WERI-Rb-1 (cell line): ENCODE data around the gene SPACA7.

Experiments used
- DNase-seq: peaks from one replicate; pipeline ENCODE4 v3.0.0-alpha.2; 2020
- H3K27ac ChIP-seq: fragments of 250-450 bp; sonication (Bioruptor Pico); 2 replicates; pipeline ENCODE4 v1.5.1; 2020; ENCODE audit warnings: mild to moderate bottlenecking, moderate library complexity
- H3K27me3 ChIP-seq: fragments of 250-450 bp; sonication (Bioruptor Pico); 2 replicates; pipeline ENCODE4 v1.5.1; 2021; ENCODE audit warnings: mild to moderate bottlenecking, low read depth, moderate library complexity; ENCODE audit not compliant: insufficient read depth, severe bottlenecking
- H3K36me3 ChIP-seq: fragments of 250-450 bp; sonication (Bioruptor Pico); 2 replicates; pipeline ENCODE4 v1.5.1; 2020; ENCODE audit warnings: mild to moderate bottlenecking, moderate library complexity
- H3K4me3 ChIP-seq: 2 replicates; pipeline ENCODE4 v1.5.1; 2011; ENCODE audit warnings: low read depth, mild to moderate bottlenecking, control low read depth, low read length
- H3K9me3 ChIP-seq: fragments of 250-450 bp; sonication (Bioruptor Pico); 2 replicates; pipeline ENCODE4 v1.5.1; 2021; ENCODE audit warnings: mild to moderate bottlenecking, moderate library complexity; ENCODE audit not compliant: severe bottlenecking
- TF ChIP-seq, protein P1 (sequence below): IDR thresholded peaks from 2 replicates; pipeline ENCODE4 v1.5.1; 2011; ENCODE audit warnings: low read depth, mild to moderate bottlenecking, control low read depth, inconsistent platforms, low read length

Gene SPACA7

GRCh38 chr13:112450904-112451240, 74.7 kb downstream of the SPACA7 start:
- peaks cover 96% of the 10 kb centered on the region for H3K27me3 ChIP-seq
- H3K4me3 ChIP-seq: no peak overlapping the region
- H3K36me3 ChIP-seq: no peaks in the 10 kb centered on the region
- no peaks in the 10 kb centered on the region for H3K9me3 ChIP-seq
- H3K27ac ChIP-seq: no peak overlapping the region
- TF ChIP-seq, protein P1, sequence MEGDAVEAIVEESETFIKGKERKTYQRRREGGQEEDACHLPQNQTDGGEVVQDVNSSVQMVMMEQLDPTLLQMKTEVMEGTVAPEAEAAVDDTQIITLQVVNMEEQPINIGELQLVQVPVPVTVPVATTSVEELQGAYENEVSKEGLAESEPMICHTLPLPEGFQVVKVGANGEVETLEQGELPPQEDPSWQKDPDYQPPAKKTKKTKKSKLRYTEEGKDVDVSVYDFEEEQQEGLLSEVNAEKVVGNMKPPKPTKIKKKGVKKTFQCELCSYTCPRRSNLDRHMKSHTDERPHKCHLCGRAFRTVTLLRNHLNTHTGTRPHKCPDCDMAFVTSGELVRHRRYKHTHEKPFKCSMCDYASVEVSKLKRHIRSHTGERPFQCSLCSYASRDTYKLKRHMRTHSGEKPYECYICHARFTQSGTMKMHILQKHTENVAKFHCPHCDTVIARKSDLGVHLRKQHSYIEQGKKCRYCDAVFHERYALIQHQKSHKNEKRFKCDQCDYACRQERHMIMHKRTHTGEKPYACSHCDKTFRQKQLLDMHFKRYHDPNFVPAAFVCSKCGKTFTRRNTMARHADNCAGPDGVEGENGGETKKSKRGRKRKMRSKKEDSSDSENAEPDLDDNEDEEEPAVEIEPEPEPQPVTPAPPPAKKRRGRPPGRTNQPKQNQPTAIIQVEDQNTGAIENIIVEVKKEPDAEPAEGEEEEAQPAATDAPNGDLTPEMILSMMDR: no peak
- no peak for DNase-seq

DNA sequence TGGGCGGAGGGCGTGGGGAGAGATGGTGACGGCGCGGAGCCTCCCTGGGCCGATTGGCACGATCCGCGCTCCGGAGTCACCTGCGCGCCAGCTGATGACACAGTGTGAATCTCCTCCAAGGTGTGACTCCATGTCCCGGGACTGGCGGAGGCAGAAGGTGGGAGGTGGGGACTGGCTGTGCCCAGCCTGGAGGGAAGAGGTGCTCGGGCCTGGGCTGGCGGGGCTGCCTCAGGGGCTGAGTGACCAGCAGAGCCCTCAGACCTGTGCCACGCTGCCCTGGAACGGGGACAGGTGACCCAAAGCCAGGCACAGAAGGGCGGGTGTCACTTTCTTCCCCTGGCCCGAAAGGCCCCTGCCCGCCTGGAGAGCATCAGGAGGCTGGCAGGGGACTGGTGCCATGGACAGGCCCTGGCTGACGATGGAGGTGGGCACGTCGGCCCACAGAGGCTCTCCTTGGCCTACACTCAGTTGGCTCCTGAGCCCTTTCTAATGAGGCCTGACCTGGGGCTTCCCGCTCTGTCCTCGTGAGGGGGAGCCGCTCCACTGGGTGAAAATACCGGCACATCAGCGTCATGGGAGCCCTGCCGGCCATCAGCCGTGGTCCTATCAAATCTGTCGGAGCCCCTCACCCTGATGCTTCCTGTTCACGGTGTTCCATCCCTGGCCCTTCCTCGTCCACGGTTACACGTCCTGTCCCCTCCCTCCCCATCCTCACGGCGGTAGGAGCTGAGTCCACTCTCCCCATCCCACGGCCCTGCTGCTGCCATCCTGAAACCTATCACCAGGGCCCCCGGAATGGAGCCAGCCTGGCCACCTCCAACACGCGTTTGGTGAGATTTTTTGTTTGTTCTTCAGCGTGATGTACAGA, 75.6 kb downstream of the SPACA7 start:
- Histone ChIP-seq H3K27ac (no peak overlapping the region), H3K27me3 (peaks cover 96% of the 10 kb centered on the region), H3K9me3 (peaks cover 7% of the 10 kb centered on the region), H3K36me3 (no peaks in the 10 kb centered on the region), H3K4me3 (no peak overlapping the region)
- TF ChIP-seq, protein P1: no peak
- no peak for DNase-seq

DNA sequence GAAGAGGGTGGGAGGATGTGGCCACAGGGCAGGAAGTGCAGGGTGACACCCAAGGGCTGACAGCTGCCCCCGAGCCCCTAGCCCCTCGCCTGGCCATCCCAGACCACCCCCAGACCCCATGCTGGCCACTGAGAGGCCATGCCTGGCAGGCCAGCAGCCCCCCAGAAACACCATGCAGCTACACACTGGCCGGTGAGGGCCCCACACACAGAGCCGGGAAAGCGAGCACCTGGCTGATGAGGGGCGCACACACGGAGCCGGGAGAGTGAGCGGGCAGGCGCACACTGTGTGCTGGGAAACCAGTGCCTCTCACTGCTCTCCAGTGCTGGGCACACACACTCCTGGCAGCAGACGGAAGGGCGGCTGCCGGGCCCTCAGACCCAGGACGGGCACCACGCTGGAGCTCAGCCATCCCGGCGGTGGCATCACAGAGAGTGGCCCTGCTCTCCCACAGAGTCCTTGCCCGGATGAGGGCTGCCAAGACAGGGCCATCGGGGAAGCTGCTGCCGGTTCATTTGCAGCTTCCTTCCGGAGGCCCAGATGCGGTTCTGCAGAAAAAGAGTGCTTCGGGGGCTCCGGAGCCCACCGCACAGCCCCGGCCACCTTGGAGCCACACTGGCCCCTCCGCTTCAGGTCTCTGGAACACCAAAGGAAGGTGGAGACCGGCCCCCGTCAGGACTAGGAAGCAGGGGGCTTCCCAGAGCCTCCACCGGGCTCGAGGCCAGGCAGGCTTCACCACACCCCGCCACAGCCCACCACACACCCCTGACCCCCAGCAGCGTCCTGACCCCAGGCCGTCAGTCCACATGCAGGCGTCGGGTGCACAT, 76.4 kb downstream of the SPACA7 start:
- DNase-seq: no peak
- Histone ChIP-seq H3K27me3 (peaks cover 96% of the 10 kb centered on the region), H3K27ac (no peak overlapping the region), H3K9me3 (peaks cover 7% of the 10 kb centered on the region), H3K4me3 (no peak overlapping the region), H3K36me3 (no peaks in the 10 kb centered on the region)
- TF ChIP-seq, protein P1: no peak

GRCh38 chr13:112453207-112453829, 77.2 kb downstream of the SPACA7 start:
- H3K27ac ChIP-seq: no peak overlapping the region
- no peak for DNase-seq
- H3K27me3 ChIP-seq: peaks cover 96% of the 10 kb centered on the region
- no peaks in the 10 kb centered on the region for H3K36me3 ChIP-seq
- peaks cover 7% of the 10 kb centered on the region for H3K9me3 ChIP-seq
- TF ChIP-seq, protein P1: no peak
- no peak overlapping the region for H3K4me3 ChIP-seq

GRCh38 chr13:112453874-112454647, 77.9 kb downstream of the SPACA7 start:
- no peak overlapping the region for H3K27ac ChIP-seq
- peaks cover 96% of the 10 kb centered on the region for H3K27me3 ChIP-seq
- H3K9me3 ChIP-seq: peaks cover 13% of the 10 kb centered on the region
- no peak for DNase-seq
- H3K4me3 ChIP-seq: no peak overlapping the region
- TF ChIP-seq, protein P1: no peak
- H3K36me3 ChIP-seq: no peaks in the 10 kb centered on the region
